Superior temporal gyrus (tissue), 1 donor: Measurements from ENCODE around the gene DBX1.

Source experiments
- DNase-seq: peaks from one replicate; pipeline ENCODE4 v3.0.0-alpha.2; 2016; ENCODE audit errors: extremely low spot score

DBX1 gene

GRCh38 chr11:20125927-20126326 lies 34.3 kb downstream of the DBX1 start:
- no peak for DNase-seq

GRCh38 chr11:20122131-20122530 lies 38.1 kb downstream of the DBX1 start:
- DNase-seq = no peak

GRCh38 chr11:20120134-20120925 lies 39.9 kb downstream of the DBX1 start:
- DNase-seq = no peak

- DNase-seq = no peak
Observed at GRCh38 chr11:20119315-20119714, 41.0 kb downstream of the DBX1 start.

- no peak for DNase-seq
Observed at GRCh38 chr11:20118209-20118608, 42.1 kb downstream of the DBX1 start.

GRCh38 chr11:20117291-20117690 lies 43.0 kb downstream of the DBX1 start:
- no peak for DNase-seq

- no peak for DNase-seq
Observed at GRCh38 chr11:20116825-20117224, 43.5 kb downstream of the DBX1 start.

GRCh38 chr11:20114588-20114987 lies 45.7 kb downstream of the DBX1 start:
- DNase-seq = no peak

GRCh38 chr11:20113149-20113438 lies 47.2 kb downstream of the DBX1 start:
- DNase-seq = no peak

- DNase-seq = peak; percentile 79
Observed at GRCh38 chr11:20112291-20113148, 47.8 kb downstream of the DBX1 start.

- DNase-seq = no peak
Observed at GRCh38 chr11:20111871-20112270, 48.4 kb downstream of the DBX1 start.

GRCh38 chr11:20110908-20111669 lies 49.2 kb downstream of the DBX1 start:
- DNase-seq = no peak

- DNase-seq = no peak
Observed at GRCh38 chr11:20109731-20110445, 50.4 kb downstream of the DBX1 start.
